PC-9 (cell line): ENCODE data around the gene GET3.

Experiments
- EZH2 ChIP-seq: fragments of 200-600 bp; sonication (generic); IDR thresholded peaks from 2 replicates; pipeline ENCODE4 v1.8.0; 2017; ENCODE audit warnings: antibody characterized with exemption, low read depth
- TF ChIP-seq, protein P1 (sequence below): fragments of 200-600 bp; sonication (generic); conservative IDR thresholded peaks from 2 replicates; pipeline ENCODE4 v1.6.1; 2017; ENCODE audit warnings: mixed run types, antibody characterized with exemption, mild to moderate bottlenecking, moderate library complexity

GRCh38 chr19:12792853-12793289 is 55.6 kb downstream of the GET3 start:
- TF ChIP-seq, protein P1, sequence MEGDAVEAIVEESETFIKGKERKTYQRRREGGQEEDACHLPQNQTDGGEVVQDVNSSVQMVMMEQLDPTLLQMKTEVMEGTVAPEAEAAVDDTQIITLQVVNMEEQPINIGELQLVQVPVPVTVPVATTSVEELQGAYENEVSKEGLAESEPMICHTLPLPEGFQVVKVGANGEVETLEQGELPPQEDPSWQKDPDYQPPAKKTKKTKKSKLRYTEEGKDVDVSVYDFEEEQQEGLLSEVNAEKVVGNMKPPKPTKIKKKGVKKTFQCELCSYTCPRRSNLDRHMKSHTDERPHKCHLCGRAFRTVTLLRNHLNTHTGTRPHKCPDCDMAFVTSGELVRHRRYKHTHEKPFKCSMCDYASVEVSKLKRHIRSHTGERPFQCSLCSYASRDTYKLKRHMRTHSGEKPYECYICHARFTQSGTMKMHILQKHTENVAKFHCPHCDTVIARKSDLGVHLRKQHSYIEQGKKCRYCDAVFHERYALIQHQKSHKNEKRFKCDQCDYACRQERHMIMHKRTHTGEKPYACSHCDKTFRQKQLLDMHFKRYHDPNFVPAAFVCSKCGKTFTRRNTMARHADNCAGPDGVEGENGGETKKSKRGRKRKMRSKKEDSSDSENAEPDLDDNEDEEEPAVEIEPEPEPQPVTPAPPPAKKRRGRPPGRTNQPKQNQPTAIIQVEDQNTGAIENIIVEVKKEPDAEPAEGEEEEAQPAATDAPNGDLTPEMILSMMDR, result no peak
- no peak for TF ChIP-seq EZH2
